ENCODE results near the gene CAVIN1. TPM values are rescaled to one million over a fixed set of nuclear protein-coding genes. Genes with fewer than 3 reads are reported as not detected.

CAVIN1 gene
- total and polyA plus RNA-seq, 2 donors (not counting 3 experiments of a cell fraction or from before 2014, with no cell fraction given), result 303 to 663 TPM

DNA sequence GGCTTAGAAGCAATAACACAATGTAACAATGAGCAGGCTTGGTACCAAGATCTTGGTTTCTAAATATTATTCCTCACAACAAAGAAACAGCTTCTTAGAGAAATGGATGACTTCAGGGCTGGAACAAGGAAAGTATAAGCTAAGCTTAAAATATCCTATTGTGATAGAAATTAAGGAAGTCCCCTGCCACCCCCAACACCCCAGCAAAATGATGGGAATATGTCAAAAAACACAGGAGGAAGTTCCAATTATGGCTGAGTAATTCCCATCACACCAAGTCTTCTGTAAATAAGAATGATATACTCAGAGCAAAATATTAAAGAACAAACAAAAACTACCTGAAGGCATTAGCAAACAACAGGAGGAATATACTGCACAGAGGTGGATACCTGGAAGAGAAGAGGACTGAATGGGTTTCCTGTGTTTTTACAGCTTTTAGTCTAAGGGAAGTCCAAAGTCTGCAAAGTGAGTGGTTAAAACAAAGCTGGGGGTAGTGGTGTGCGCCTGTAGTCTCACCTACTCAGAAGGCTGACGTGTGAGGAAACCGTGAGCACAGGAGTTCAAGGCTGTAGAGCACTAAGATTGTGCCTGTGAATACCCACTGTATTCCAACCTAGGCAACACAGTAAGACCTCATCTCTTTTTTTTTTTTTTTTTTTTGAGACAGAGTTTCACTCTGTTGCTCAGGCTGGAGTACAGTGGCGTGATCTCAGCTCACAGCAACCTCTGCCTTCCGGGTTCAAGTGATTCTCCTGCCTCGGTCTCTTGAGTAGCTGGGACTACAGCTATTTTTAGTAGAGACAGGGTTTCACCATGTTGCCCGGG, 18.5 kb upstream of the CAVIN1 start:
- no peaks in the 10 kb centered on the region for H3K27me3 ChIP-seq (ENCODE audit: control insufficient read depth in 2 of 2, insufficient read depth in 2 of 2, low read length in 2 of 2)
- H3K4me2 ChIP-seq (ENCODE audit: insufficient read depth, low read length), result no peak overlapping the region
- H3K9me3 ChIP-seq (replicated peaks; ENCODE audit: control insufficient read depth, insufficient read depth, low read length), result no peaks in the 10 kb centered on the region
- TF ChIP-seq POLR2AphosphoS5 (IDR thresholded peaks at IDR 0.05; ENCODE audit: insufficient read depth, low read depth, low read length) (no peak), EZH2 (IDR thresholded peaks at IDR 0.05; ENCODE audit: borderline replicate concordance, low read depth, low read length, severe bottlenecking) (no peak), GATA2 (IDR thresholded peaks at IDR 0.05; ENCODE audit: insufficient read depth, insufficient read length, low read depth, low read length) (no peak), POLR2A (IDR thresholded peaks at IDR 0.05; ENCODE audit: low read depth, low read length) (no peak), JUN (IDR thresholded peaks at IDR 0.05; ENCODE audit: borderline replicate concordance, insufficient read depth, insufficient read length, low read depth) (no peak), MYC (IDR thresholded peaks at IDR 0.05; ENCODE audit: low read depth, low read length) (no peak), FOS (IDR thresholded peaks at IDR 0.05; ENCODE audit: borderline replicate concordance, insufficient read depth, low read length) (no peak)
- TF ChIP-seq, protein P1, sequence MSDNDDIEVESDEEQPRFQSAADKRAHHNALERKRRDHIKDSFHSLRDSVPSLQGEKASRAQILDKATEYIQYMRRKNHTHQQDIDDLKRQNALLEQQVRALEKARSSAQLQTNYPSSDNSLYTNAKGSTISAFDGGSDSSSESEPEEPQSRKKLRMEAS (IDR thresholded peaks at IDR 0.05; ENCODE audit: insufficient read depth, insufficient read length), result no peak
- TF ChIP-seq, protein P2, sequence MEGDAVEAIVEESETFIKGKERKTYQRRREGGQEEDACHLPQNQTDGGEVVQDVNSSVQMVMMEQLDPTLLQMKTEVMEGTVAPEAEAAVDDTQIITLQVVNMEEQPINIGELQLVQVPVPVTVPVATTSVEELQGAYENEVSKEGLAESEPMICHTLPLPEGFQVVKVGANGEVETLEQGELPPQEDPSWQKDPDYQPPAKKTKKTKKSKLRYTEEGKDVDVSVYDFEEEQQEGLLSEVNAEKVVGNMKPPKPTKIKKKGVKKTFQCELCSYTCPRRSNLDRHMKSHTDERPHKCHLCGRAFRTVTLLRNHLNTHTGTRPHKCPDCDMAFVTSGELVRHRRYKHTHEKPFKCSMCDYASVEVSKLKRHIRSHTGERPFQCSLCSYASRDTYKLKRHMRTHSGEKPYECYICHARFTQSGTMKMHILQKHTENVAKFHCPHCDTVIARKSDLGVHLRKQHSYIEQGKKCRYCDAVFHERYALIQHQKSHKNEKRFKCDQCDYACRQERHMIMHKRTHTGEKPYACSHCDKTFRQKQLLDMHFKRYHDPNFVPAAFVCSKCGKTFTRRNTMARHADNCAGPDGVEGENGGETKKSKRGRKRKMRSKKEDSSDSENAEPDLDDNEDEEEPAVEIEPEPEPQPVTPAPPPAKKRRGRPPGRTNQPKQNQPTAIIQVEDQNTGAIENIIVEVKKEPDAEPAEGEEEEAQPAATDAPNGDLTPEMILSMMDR (IDR thresholded peaks at IDR 0.05; ENCODE audit: extremely low read depth in 1 of 2, insufficient read depth in 1 of 2, low read depth in 1 of 2, low read length in 2 of 2), result no peak
- CTCF ChIA-PET, result interaction anchor here (0.5 to 2.2 kb wide), 13 partner anchors 8 to 509 kb away, joined by 3 to 9 read pairs (median 4); partner anchors contain the start of gene CAVIN1
- H3K36me3 ChIP-seq (ENCODE audit: control insufficient read depth in 2 of 2, extremely low read depth in 1 of 2, insufficient read depth in 2 of 2, low read length in 2 of 2), result no peaks in the 10 kb centered on the region
- no peak for DNase-seq (ENCODE audit: low read depth, low spot score)
- POLR2A ChIA-PET, result interaction anchor here (0.6 to 1.5 kb wide), 4 partner anchors 12 to 194 kb away, joined by 3 to 11 read pairs (median 5); partner anchors contain the start of gene CAVIN1
- no peaks in the 10 kb centered on the region for H4K20me1 ChIP-seq (replicated peaks; ENCODE audit: control insufficient read depth, extremely low read depth, insufficient read depth, low read length)
- peaks cover 2% of the 10 kb centered on the region for H3K4me1 ChIP-seq (ENCODE audit: control insufficient read depth, extremely low read depth, insufficient read depth, low read length)
- H2AFZ ChIP-seq (ENCODE audit: low read depth, low read length), result no peak overlapping the region
- no peaks in the 10 kb centered on the region for H3K79me2 ChIP-seq (ENCODE audit: control insufficient read depth, insufficient read depth, low read length)
- H3K27ac ChIP-seq (ENCODE audit: insufficient read depth, low read depth, low read length), result no peak overlapping the region
- H3K4me3 ChIP-seq (replicated peaks in 1 of 3; ENCODE audit: insufficient read depth in 1 of 3, low read depth in 1 of 3, low read length in 3 of 3), result no peak overlapping the region
- no peaks in the 10 kb centered on the region for H3K9me1 ChIP-seq (replicated peaks; ENCODE audit: control insufficient read depth, extremely low read depth, insufficient read depth, low read length)
- dilution Hi-C loops (cut with MboI; ENCODE audit: extremely low pct_ligation_motif_present, low sequenced_read_pairs), result no loop called here
- FAIRE-seq, result no peak
- no TSS peak for BruUV-seq (replicated peaks)
- no peak overlapping the region for H3K9ac ChIP-seq (replicated peaks; ENCODE audit: extremely low read depth, insufficient read depth, low read length)
- intact Hi-C loops (cut with micrococcal nuclease), result loop anchor here (2.0 kb wide), 1 partner anchor 17 kb away; the partner anchor contains the start of gene ATP6V0A1

All from endothelial cell of umbilical vein (primary cell).